Hepatocyte (in vitro differentiated cells): ENCODE results near the gene FBXW11. TPM values are rescaled to one million over a fixed set of nuclear protein-coding genes. Genes with fewer than 3 reads are reported as not detected.

Experiments
- DNase-seq: peaks from one replicate; pipeline ENCODE4 v3.0.0-alpha.2; 2016; ENCODE audit warnings: low spot score
- H2AFZ ChIP-seq: fragments of 200-600 bp; sonication (generic); 2 replicates; pipeline ENCODE4 v1.6.0; 2016; ENCODE audit warnings: antibody characterized with exemption, mild to moderate bottlenecking
- H3K27ac ChIP-seq: fragments of 200-600 bp; sonication (generic); 2 replicates; pipeline ENCODE4 v1.5.1; 2016; ENCODE audit warnings: mild to moderate bottlenecking
- H3K27me3 ChIP-seq: fragments of 200-600 bp; sonication (generic); 2 replicates; pipeline ENCODE4 v1.6.1; 2016
- H3K36me3 ChIP-seq: fragments of 200-600 bp; sonication (generic); replicated peaks from 2 replicates; pipeline ENCODE4 v1.5.1; 2016; ENCODE audit warnings: low read depth; ENCODE audit not compliant: insufficient read depth
- H3K4me1 ChIP-seq: fragments of 200-600 bp; sonication (generic); 2 replicates; pipeline ENCODE4 v1.5.1; 2016; ENCODE audit warnings: mild to moderate bottlenecking, moderate library complexity; ENCODE audit not compliant: insufficient read depth
- H3K4me2 ChIP-seq: fragments of 200-600 bp; sonication (generic); 2 replicates; pipeline ENCODE4 v1.6.0; 2016
- H3K4me3 ChIP-seq: fragments of 200-600 bp; sonication (generic); 2 replicates; pipeline ENCODE4 v1.5.1; 2016; ENCODE audit warnings: mild to moderate bottlenecking
- H3K79me2 ChIP-seq: fragments of 200-600 bp; sonication (generic); 2 replicates; pipeline ENCODE4 v1.6.0; 2017; ENCODE audit warnings: mild to moderate bottlenecking
- H3K9me2 ChIP-seq: fragments of 200-600 bp; sonication (generic); replicated peaks from 2 replicates; pipeline ENCODE4 v1.6.0; 2017; ENCODE audit warnings: mild to moderate bottlenecking; ENCODE audit not compliant: insufficient read depth
- H3K9me3 ChIP-seq: fragments of 200-600 bp; sonication (generic); 2 replicates; pipeline ENCODE4 v1.5.1; 2016; ENCODE audit warnings: low read depth, mild to moderate bottlenecking
- H4K20me1 ChIP-seq: fragments of 200-600 bp; sonication (generic); 2 replicates; pipeline ENCODE4 v1.6.0; 2016; ENCODE audit warnings: mild to moderate bottlenecking; ENCODE audit not compliant: insufficient read depth, poor library complexity, severe bottlenecking
- CTCF ChIP-seq: fragments of 200-600 bp; sonication (generic); IDR thresholded peaks from 2 replicates; pipeline ENCODE4 v1.5.1; 2016; ENCODE audit warnings: antibody characterized with exemption, mild to moderate bottlenecking; ENCODE audit not compliant: poor library complexity
- EZH2 ChIP-seq: fragments of 200-600 bp; sonication (generic); IDR thresholded peaks from 2 replicates; pipeline ENCODE4 v1.6.1; 2016; ENCODE audit warnings: antibody characterized with exemption, mild to moderate bottlenecking, borderline replicate concordance
- EZH2phosphoT487 ChIP-seq: fragments of 200-600 bp; sonication (generic); IDR thresholded peaks from one replicate; pipeline ENCODE4 v1.6.1; 2018; ENCODE audit warnings: antibody characterized with exemption, mild to moderate bottlenecking, low read depth, moderate library complexity; ENCODE audit not compliant: unreplicated experiment, severe bottlenecking
- WGBS: methylation state at CpG from one replicate; pipeline ENCODE4 v1.1.6; 2016; ENCODE audit warnings: low lambda C conversion rate; ENCODE audit errors: missing lambda C conversion rate; 5-methylcytosine and 5-hydroxymethylcytosine counted together
- polyA plus RNA-seq: library from polyadenylated mRNA; unstranded; fragments of >200 nt; fragmentation: Nextera tagmentation; extraction: Ambion mirVana; gene quantifications from 2 replicates; pipeline ENCODE4 v1.2.1, GENCODE V29; 2016
- total RNA-seq: library from RNA; depleted of rRNA; stranded (reverse); fragments of >200 nt; gene quantifications from 2 replicates; pipeline ENCODE4 v1.2.3, GENCODE V29; 2014

FBXW11 gene
- total and polyA plus RNA-seq, 2 experiments from 2014 or later, result 38.0 to 73.4 TPM

GRCh38 chr5:172048170-172048422 is 41.7 kb upstream of the FBXW11 start:
- H4K20me1 ChIP-seq, result no peaks in the 10 kb centered on the region
- no peaks in the 10 kb centered on the region for H3K79me2 ChIP-seq
- WGBS, result 100% methylated on average over 1 of the region's 1 CpG
- no peaks in the 10 kb centered on the region for H3K27me3 ChIP-seq
- H3K4me3 ChIP-seq, result no peak overlapping the region
- H3K4me1 ChIP-seq, result no peaks in the 10 kb centered on the region
- H2AFZ ChIP-seq, result no peak overlapping the region
- no peak overlapping the region for H3K27ac ChIP-seq
- no peaks in the 10 kb centered on the region for H3K9me2 ChIP-seq
- TF ChIP-seq EZH2 (no peak), CTCF (no peak)
- H3K4me2 ChIP-seq, result no peak overlapping the region
- DNase-seq, result no peak
- no peaks in the 10 kb centered on the region for H3K9me3 ChIP-seq
- no peaks in the 10 kb centered on the region for H3K36me3 ChIP-seq

- whole genome bisulfite sequencing, result 91% methylated on average over 4 of the region's 4 CpGs
- H3K9me3 ChIP-seq, result no peaks in the 10 kb centered on the region
- no peak overlapping the region for H3K27ac ChIP-seq
- no peaks in the 10 kb centered on the region for H4K20me1 ChIP-seq
- no peak overlapping the region for H3K4me3 ChIP-seq
- H3K79me2 ChIP-seq, result no peaks in the 10 kb centered on the region
- H3K36me3 ChIP-seq, result no peaks in the 10 kb centered on the region
- H2AFZ ChIP-seq, result no peak overlapping the region
- H3K9me2 ChIP-seq, result no peaks in the 10 kb centered on the region
- TF ChIP-seq EZH2phosphoT487 (no peak), CTCF (no peak), EZH2 (no peak)
- H3K4me1 ChIP-seq, result no peaks in the 10 kb centered on the region
- no peak overlapping the region for H3K4me2 ChIP-seq
- no peak for DNase-seq
- H3K27me3 ChIP-seq, result no peaks in the 10 kb centered on the region
Observed at GRCh38 chr5:172046593-172046992, 40.2 kb upstream of the FBXW11 start.

GRCh38 chr5:172045315-172045632 is 38.8 kb upstream of the FBXW11 start:
- no peak overlapping the region for H3K4me3 ChIP-seq
- WGBS, result 85% methylated on average over 7 of the region's 7 CpGs
- H3K4me1 ChIP-seq, result no peaks in the 10 kb centered on the region
- H3K4me2 ChIP-seq, result no peak overlapping the region
- no peaks in the 10 kb centered on the region for H3K36me3 ChIP-seq
- TF ChIP-seq EZH2 (no peak), EZH2phosphoT487 (no peak), CTCF (no peak)
- H3K9me2 ChIP-seq, result no peaks in the 10 kb centered on the region
- DNase-seq, result no peak
- H3K27me3 ChIP-seq, result no peaks in the 10 kb centered on the region
- no peak overlapping the region for H2AFZ ChIP-seq
- no peaks in the 10 kb centered on the region for H3K9me3 ChIP-seq
- no peaks in the 10 kb centered on the region for H4K20me1 ChIP-seq
- H3K27ac ChIP-seq, result no peak overlapping the region
- no peaks in the 10 kb centered on the region for H3K79me2 ChIP-seq

- no peak overlapping the region for H2AFZ ChIP-seq
- H3K27ac ChIP-seq, result no peak overlapping the region
- H4K20me1 ChIP-seq, result no peaks in the 10 kb centered on the region
- no peaks in the 10 kb centered on the region for H3K27me3 ChIP-seq
- no peaks in the 10 kb centered on the region for H3K9me2 ChIP-seq
- TF ChIP-seq EZH2 (no peak), CTCF (no peak), EZH2phosphoT487 (no peak)
- H3K36me3 ChIP-seq, result no peaks in the 10 kb centered on the region
- no peak overlapping the region for H3K4me3 ChIP-seq
- no peaks in the 10 kb centered on the region for H3K4me1 ChIP-seq
- 88% methylated on average over 14 of the region's 14 CpGs for WGBS
- no peaks in the 10 kb centered on the region for H3K9me3 ChIP-seq
- no peak overlapping the region for H3K4me2 ChIP-seq
- no peaks in the 10 kb centered on the region for H3K79me2 ChIP-seq
- no peak for DNase-seq
Observed at GRCh38 chr5:172044631-172045314, 38.3 kb upstream of the FBXW11 start.
